ENCODE results near the gene GUCD1. TPM values are rescaled to one million over a fixed set of nuclear protein-coding genes. Genes with fewer than 3 reads are reported as not detected.
"Not testable (repeated sequence)": the region's sequence is repeated elsewhere in the genome, so short reads cannot be mapped to it uniquely, and the experiment has no call there.

GUCD1 gene
- polyA plus RNA-seq, 2 of the 4 experiments (the other 2 are of a cell fraction) = 37.1 to 43.5 TPM

DNA sequence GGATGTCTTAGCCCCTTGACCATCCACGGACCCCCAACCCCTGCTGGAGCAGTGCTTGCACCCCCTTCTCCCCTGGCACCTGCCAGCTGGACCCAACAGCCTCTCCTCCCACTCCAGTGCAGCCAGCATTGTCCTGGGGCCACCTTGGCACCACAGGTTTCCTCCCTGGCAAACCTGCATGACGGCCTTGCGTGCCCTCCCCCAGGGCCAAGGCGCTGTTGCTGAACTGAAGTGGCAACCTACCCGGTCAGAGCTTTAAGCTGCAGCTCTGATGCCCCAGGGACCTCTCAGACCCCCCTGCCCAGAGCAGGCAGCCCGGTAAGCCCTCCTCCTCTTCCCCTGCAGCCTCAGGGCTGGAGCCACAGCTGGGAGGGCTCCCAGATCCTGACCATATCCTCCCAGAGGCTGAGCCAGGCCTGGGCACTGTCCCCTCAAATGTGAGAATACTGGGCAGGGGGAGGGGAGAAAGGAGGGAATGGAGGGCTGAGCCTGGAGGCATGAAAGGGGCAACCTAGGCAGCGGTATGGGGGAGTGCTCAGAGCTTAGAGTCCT is 39.7 kb upstream of the GUCD1 start (continued):
- TF ChIP-seq HOXB5 (CRISPR knock-in tag; IDR thresholded peaks at IDR 0.05) (no peak), GATA3 (IDR thresholded peaks at IDR 0.05; ENCODE audit: borderline replicate concordance) (no peak), RFX5 (IDR thresholded peaks at IDR 0.05) (no peak), ZSCAN20 (CRISPR knock-in tag; IDR thresholded peaks at IDR 0.05) (no peak)

DNA sequence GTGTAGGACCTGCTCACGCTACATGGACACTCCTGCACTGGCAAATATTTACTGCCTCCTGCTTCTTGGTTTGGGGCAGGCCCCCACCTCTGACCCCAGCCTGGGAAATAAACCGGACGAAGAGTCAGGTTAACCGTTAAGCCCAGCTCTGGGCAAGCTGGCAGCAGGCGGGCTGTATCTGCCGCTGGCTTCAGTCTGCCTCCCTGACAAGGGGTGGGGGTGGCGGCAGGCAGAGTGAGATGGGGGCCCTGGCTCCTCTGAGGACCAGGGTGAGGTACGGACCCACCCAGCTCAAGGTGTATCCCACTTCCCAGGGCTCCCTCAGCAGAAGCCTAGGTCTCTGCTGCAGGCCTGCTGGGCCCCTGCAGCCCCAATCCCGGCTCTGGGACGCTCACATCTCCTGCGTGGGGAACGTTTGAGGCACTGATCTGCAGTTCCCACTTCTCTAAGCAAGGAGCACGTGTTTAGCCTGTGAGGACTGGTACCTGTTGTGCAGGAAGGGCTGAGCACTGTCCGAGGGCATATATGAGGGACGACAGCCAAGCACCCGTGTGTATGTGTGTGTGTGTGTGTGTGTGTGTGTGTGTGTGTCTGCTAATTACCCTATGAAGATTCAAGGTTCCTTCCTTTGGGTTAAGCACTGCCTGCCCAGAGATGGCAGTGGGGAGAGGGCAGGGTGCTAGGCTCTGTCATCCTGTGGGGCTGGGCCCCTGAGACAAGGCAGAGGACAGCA is 39.1 kb upstream of the GUCD1 start:
- TF ChIP-seq, protein P1, sequence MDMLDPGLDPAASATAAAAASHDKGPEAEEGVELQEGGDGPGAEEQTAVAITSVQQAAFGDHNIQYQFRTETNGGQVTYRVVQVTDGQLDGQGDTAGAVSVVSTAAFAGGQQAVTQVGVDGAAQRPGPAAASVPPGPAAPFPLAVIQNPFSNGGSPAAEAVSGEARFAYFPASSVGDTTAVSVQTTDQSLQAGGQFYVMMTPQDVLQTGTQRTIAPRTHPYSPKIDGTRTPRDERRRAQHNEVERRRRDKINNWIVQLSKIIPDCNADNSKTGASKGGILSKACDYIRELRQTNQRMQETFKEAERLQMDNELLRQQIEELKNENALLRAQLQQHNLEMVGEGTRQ (IDR thresholded peaks at IDR 0.05) = no peak
- no peak for TF ChIP-seq KDM1A (IDR thresholded peaks at IDR 0.05; ENCODE audit: low read depth)
- TF ChIP-seq ESRRA (IDR thresholded peaks at IDR 0.05; ENCODE audit: borderline replicate concordance, low read length) = no peak
- TF ChIP-seq POLR2A (IDR thresholded peaks at IDR 0.05; ENCODE audit: low read length) = no peak
- no peak for TF ChIP-seq JUNB (IDR thresholded peaks at IDR 0.05)
- no peak for TF ChIP-seq TFCP2L1 (CRISPR knock-in tag; IDR thresholded peaks at IDR 0.05)
- no peak for TF ChIP-seq RAD21 (conservative IDR thresholded peaks at IDR 0.05 in 1 of 2, IDR thresholded peaks at IDR 0.05 in 1 of 2)
- TF ChIP-seq NPAS2 (CRISPR knock-in tag; IDR thresholded peaks at IDR 0.05; ENCODE audit: borderline replicate concordance) = no peak
- TF ChIP-seq, protein P2, sequence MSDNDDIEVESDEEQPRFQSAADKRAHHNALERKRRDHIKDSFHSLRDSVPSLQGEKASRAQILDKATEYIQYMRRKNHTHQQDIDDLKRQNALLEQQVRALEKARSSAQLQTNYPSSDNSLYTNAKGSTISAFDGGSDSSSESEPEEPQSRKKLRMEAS (IDR thresholded peaks at IDR 0.05) = no peak
- no peak for TF ChIP-seq MYC (IDR thresholded peaks at IDR 0.05; ENCODE audit: borderline replicate concordance, low read length)
- TF ChIP-seq ZNF302 (CRISPR knock-in tag; IDR thresholded peaks at IDR 0.05) = no peak
- TF ChIP-seq POLR2AphosphoS2 (conservative IDR thresholded peaks at IDR 0.05; ENCODE audit: low read length) = no peak
- TF ChIP-seq, protein P3, sequence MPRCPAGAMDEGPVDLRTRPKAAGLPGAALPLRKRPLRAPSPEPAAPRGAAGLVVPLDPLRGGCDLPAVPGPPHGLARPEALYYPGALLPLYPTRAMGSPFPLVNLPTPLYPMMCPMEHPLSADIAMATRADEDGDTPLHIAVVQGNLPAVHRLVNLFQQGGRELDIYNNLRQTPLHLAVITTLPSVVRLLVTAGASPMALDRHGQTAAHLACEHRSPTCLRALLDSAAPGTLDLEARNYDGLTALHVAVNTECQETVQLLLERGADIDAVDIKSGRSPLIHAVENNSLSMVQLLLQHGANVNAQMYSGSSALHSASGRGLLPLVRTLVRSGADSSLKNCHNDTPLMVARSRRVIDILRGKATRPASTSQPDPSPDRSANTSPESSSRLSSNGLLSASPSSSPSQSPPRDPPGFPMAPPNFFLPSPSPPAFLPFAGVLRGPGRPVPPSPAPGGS (IDR thresholded peaks at IDR 0.05) = no peak
- no peak for TF ChIP-seq SREBF2 (IDR thresholded peaks at IDR 0.05)
- TF ChIP-seq CBX2 (IDR thresholded peaks at IDR 0.05; ENCODE audit: borderline replicate concordance, low read depth) = no peak
- TF ChIP-seq JUN (IDR thresholded peaks at IDR 0.05) = no peak
- no peak for TF ChIP-seq RNF2 (IDR thresholded peaks at IDR 0.05; ENCODE audit: borderline replicate concordance, low read depth)
- no peak for TF ChIP-seq HOXB13 (CRISPR knock-in tag; IDR thresholded peaks at IDR 0.05; ENCODE audit: low read depth)
- TF ChIP-seq MAFK (IDR thresholded peaks at IDR 0.05; ENCODE audit: partially characterized antibody) = no peak
- no peak for FAIRE-seq
- 82% methylated on average over 8 of the region's 16 CpGs for WGBS (ENCODE audit: missing lambda C conversion rate)
- ChIA-PET CTCF (no interaction called here), POLR2A (no interaction called here)
- Histone ChIP-seq H3K27ac (peak overlapping the region; percentile 89 to 100), H3K4me3 (no peak overlapping the region), H3K4me1 (peaks cover 15% of the 10 kb centered on the region), H3K9me3 (no peaks in the 10 kb centered on the region), H3K4me2 (peak overlapping the region; percentile 94)
- no peak for ATAC-seq
- no peak for DNase-seq (ENCODE audit: low read depth in 1 of 2, low spot score in 1 of 2)

DNA sequence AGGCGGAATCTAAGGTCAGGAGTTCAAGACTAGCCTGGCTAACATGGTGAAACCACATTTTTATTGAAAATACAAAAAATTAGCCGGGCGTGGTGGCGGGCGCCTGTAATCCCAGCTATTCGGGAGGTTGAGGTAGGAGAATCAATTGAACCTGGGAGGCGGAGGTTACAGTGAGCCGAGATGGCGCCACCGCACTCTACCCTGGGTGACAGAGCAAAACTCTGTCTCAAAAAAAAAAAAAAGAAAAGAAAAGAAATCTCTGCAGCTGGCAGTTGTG is 38.6 kb upstream of the GUCD1 start:
- FAIRE-seq; H3K9me3 ChIP-seq; CTCF ChIA-PET; ATAC-seq; DNase-seq (ENCODE audit: low read depth in 1 of 2, low spot score in 1 of 2): not testable (repeated sequence)
- Histone ChIP-seq H3K4me2 (peak overlapping the region; percentile 94), H3K4me1 (peaks cover 15% of the 10 kb centered on the region), H3K27ac (peak overlapping the region; percentile 89 to 100), H3K4me3 (peak overlapping the region; percentile 79)
- WGBS (ENCODE audit: missing lambda C conversion rate) = 86% methylated on average over 10 of the region's 10 CpGs
- POLR2A ChIA-PET = interaction anchor here (0.6 kb wide), 1 partner anchor 18 kb away, joined by 7 read pairs; no protein-coding TSS in a partner anchor
